GM12874 (cell line): ENCODE results near the gene PROCA1.
A peak's percentile ranks its signal among the peaks of the same experiment; 100 is the strongest.

Source experiments
- TF ChIP-seq, protein P1 (sequence below): IDR thresholded peaks from 2 replicates; pipeline ENCODE4 v1.5.1; 2011; ENCODE audit warnings: low read depth, mild to moderate bottlenecking, control low read depth, low read length, moderate library complexity; ENCODE audit not compliant: insufficient read depth

Gene PROCA1

DNA sequence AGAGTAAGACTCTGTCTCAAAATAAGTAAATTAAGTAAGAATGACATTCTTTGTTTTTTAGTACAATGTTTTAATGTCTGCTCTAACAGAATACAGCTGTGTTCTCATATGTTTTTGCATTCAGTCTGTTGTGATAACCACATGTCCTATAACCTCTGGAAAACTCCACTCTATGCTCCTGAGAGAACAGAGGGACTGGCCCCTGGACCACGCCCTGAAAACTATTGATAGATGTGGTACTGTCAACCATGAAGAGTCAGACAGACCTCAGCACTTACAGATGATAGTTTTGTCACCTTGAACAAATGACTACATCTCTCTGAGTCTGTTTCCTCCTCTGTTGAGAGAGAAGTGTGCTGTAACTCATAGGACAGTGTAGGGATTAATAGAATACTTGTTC is 41.8 kb downstream of the PROCA1 start:
- TF ChIP-seq, protein P1, sequence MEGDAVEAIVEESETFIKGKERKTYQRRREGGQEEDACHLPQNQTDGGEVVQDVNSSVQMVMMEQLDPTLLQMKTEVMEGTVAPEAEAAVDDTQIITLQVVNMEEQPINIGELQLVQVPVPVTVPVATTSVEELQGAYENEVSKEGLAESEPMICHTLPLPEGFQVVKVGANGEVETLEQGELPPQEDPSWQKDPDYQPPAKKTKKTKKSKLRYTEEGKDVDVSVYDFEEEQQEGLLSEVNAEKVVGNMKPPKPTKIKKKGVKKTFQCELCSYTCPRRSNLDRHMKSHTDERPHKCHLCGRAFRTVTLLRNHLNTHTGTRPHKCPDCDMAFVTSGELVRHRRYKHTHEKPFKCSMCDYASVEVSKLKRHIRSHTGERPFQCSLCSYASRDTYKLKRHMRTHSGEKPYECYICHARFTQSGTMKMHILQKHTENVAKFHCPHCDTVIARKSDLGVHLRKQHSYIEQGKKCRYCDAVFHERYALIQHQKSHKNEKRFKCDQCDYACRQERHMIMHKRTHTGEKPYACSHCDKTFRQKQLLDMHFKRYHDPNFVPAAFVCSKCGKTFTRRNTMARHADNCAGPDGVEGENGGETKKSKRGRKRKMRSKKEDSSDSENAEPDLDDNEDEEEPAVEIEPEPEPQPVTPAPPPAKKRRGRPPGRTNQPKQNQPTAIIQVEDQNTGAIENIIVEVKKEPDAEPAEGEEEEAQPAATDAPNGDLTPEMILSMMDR, result no peak

DNA sequence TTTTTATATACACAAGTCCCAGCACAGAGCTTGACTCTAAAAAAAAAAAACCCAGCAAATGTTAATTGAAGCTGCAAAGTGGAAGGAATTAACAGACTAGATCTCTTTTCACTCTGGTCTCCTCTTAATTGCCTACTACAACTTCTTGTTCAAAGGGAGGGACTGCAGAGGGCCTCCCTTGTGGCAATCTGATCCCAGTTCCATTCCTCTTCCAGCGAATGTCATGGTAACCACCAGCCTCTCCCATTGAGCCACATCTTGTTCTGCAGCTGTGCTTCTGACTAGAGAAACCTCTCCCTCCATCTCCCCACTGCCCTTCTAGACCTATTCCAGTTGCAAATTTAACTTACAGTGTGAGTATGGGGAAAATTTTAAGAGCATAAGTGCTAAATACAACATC is 43.8 kb downstream of the PROCA1 start:
- TF ChIP-seq, protein P1, result no peak

DNA sequence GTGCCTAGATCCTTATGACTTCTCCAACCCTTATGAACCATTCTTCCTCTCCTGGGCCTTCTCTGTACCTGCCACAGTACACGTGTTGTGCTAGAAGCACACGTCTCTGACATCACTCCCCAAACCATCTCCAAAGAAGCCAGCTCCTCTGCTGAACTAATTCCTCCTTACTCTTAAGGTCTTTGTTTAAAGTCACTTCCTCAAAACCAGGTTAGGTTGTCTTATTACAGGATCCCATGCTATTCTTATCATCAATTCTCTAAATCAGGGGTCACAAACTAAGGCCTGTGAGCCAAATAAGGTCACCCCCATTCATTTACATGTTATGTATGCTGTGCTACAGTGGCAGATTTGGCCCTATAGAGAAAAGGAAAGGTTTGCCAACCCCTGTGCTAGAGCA is 45.7 kb downstream of the PROCA1 start:
- TF ChIP-seq, protein P1, result no peak

DNA sequence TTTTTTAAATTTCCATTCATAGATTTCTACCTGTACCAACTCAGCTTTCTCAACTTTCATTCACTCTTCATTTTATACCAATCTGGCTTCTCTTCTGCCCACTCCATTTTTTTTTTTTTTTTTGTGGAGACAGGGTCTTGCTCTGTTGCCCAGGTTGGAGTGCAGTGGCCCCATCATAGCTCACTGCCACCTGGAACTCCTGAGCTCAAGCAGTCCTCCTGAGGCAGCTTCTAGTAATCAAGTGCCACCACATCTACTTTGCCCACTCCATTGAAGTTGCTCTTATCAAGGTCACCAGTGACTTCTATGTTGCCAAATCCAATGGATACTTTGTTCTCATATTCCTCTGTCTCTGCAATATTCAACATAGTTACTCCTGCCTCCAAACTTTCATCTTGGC is 48.0 kb downstream of the PROCA1 start:
- TF ChIP-seq, protein P1, result no peak

DNA sequence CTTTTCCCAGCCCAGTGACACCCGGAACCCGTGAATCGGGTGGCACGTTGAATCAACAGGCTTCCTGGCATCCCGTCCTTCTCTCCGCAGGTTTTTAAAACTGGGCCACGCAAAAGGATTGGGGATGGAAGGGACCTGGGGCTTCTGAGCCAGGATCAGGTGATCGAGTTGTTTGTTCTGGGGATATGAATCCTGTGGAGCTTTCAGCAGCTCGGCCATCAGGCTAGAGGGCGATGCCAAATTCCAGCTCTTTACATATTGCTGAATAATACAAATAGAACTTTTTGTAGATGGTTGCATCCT is 49.2 kb downstream of the PROCA1 start:
- TF ChIP-seq, protein P1, result no peak

DNA sequence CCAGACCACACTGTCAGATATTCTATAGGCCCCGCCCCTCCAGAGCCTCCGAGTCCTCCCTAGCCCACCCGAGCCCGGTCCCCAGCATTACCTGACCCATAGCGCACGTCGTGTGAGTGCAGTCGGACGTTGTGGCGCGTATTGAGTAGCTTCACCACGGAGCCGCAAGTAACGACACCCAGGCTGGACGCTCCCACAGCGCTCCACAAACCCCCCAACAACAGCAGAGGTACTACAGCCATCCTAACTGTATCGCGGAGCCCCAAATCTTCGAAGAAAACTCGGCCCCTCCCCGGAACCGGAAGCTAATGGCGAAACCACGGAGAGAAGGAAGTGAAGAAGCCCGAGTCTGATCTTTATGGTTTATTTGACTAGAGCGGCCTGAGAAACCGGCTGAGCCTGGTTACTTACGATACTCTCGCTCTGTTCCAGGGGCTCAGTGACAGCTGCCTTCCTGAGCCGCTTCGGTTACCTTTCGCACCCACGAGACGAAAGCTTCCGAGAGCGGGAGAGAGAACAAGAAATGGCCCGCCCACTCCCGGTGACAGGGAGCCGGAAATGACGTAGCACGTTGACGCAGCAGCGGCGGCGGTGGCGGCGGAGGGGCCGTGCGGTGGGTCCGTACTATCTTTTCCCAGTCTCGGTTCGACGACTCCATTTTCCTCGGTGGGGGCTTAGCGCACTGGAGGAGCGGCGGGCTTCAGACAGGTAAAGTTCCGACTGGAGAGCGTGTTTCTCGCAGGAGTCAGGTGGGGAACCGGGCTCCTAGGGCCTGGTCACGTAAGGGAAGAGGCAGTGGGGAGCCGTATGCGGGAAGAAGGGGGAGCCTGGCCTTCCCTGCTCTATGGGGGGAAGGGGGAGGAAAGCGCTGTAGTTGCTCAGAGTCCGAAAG is 49.8 kb downstream of the PROCA1 start, which contains the start of the genes SDF2 and SUPT6H:
Gene SDF2, minus strand, starts transcription at position 272 of the 892 bp plus-strand sequence. Its CDS starts 30 bp downstream, at position 242.
Gene SUPT6H, plus strand, starts transcription at position 571 of the 892 bp plus-strand sequence. CDS start 11,197 bp downstream, outside the sequence.
- TF ChIP-seq, protein P1, result 0 out of 2 replicates have a peak, but pooled peaks have one; percentile 16

DNA sequence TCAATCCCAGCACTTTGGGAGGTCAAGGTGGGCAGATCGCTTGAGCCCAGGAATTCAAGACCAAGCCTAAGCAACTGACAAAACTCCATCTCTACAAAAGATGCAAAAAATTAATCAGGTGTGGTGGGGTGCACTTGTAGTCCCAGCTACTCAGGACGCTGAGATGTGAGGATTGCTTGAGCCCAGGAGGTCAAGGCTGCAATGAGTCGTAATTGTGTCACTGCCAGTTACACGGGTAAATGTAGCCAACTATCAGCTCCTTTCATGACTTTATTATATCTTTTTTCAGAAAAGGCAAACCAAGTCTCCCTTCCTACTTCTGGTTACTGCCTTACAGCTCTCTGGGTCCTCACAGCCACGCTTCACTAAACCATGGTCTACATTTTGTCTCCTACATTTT is 53.9 kb downstream of the PROCA1 start:
- TF ChIP-seq, protein P1, result no peak
